ENCODE results near the gene MKI67.

MKI67 gene

GRCh38 chr10:128114901-128115300 lies 11.3 kb downstream of the MKI67 start:
- H3K4me3 ChIP-seq (ENCODE audit: low read length): no peak overlapping the region
- H3K27ac ChIP-seq (ENCODE audit: low read depth, low read length): no peak overlapping the region
- no peaks in the 10 kb centered on the region for H3K4me1 ChIP-seq (ENCODE audit: control insufficient read depth, insufficient read depth, low read length)
- no peak overlapping the region for H3K9ac ChIP-seq (ENCODE audit: low read length)
- H3K27me3 ChIP-seq (ENCODE audit: control insufficient read depth, insufficient read depth, low read length): no peaks in the 10 kb centered on the region
- no peaks in the 10 kb centered on the region for H3K36me3 ChIP-seq (ENCODE audit: control insufficient read depth, insufficient read depth, low read length)

GRCh38 chr10:128113026-128113425 lies 13.2 kb downstream of the MKI67 start:
- Histone ChIP-seq H3K4me3 (ENCODE audit: low read length) (no peak overlapping the region), H3K27me3 (ENCODE audit: control insufficient read depth, insufficient read depth, low read length) (no peaks in the 10 kb centered on the region), H3K27ac (ENCODE audit: low read depth, low read length) (no peak overlapping the region), H3K4me1 (ENCODE audit: control insufficient read depth, insufficient read depth, low read length) (no peaks in the 10 kb centered on the region), H3K36me3 (ENCODE audit: control insufficient read depth, insufficient read depth, low read length) (no peaks in the 10 kb centered on the region), H3K9ac (ENCODE audit: low read length) (no peak overlapping the region)

- Histone ChIP-seq H3K27me3 (ENCODE audit: control insufficient read depth, insufficient read depth, low read length) (no peaks in the 10 kb centered on the region), H3K9ac (ENCODE audit: low read length) (no peak overlapping the region), H3K4me1 (ENCODE audit: control insufficient read depth, insufficient read depth, low read length) (no peaks in the 10 kb centered on the region), H3K36me3 (ENCODE audit: control insufficient read depth, insufficient read depth, low read length) (no peaks in the 10 kb centered on the region), H3K27ac (ENCODE audit: low read depth, low read length) (no peak overlapping the region), H3K4me3 (ENCODE audit: low read length) (no peak overlapping the region)
Observed at GRCh38 chr10:128111696-128112095, 14.5 kb downstream of the MKI67 start.

GRCh38 chr10:128110339-128110738 lies 15.9 kb downstream of the MKI67 start:
- no peak overlapping the region for H3K9ac ChIP-seq (ENCODE audit: low read length)
- no peak overlapping the region for H3K4me3 ChIP-seq (ENCODE audit: low read length)
- H3K36me3 ChIP-seq (ENCODE audit: control insufficient read depth, insufficient read depth, low read length): no peaks in the 10 kb centered on the region
- no peaks in the 10 kb centered on the region for H3K4me1 ChIP-seq (ENCODE audit: control insufficient read depth, insufficient read depth, low read length)
- no peak overlapping the region for H3K27ac ChIP-seq (ENCODE audit: low read depth, low read length)
- no peaks in the 10 kb centered on the region for H3K27me3 ChIP-seq (ENCODE audit: control insufficient read depth, insufficient read depth, low read length)

- no peaks in the 10 kb centered on the region for H3K36me3 ChIP-seq (ENCODE audit: control insufficient read depth, insufficient read depth, low read length)
Observed at GRCh38 chr10:128109707-128110106, 16.5 kb downstream of the MKI67 start.

GRCh38 chr10:128105383-128105782 lies 20.8 kb downstream of the MKI67 start:
- H3K4me3 ChIP-seq (ENCODE audit: low read length): no peak overlapping the region
- H3K27ac ChIP-seq (ENCODE audit: low read depth, low read length): no peak overlapping the region
- no peak overlapping the region for H3K9ac ChIP-seq (ENCODE audit: low read length)
- no peaks in the 10 kb centered on the region for H3K36me3 ChIP-seq (ENCODE audit: control insufficient read depth, insufficient read depth, low read length)
- H3K27me3 ChIP-seq (ENCODE audit: control insufficient read depth, insufficient read depth, low read length): no peaks in the 10 kb centered on the region
- H3K4me1 ChIP-seq (ENCODE audit: control insufficient read depth, insufficient read depth, low read length): no peaks in the 10 kb centered on the region

More at GRCh38 chr10:128109707-128110106, 16.5 kb downstream of the MKI67 start:
- H3K9ac ChIP-seq (ENCODE audit: low read length): no peak overlapping the region
- no peaks in the 10 kb centered on the region for H3K4me1 ChIP-seq (ENCODE audit: control insufficient read depth, insufficient read depth, low read length)
- no peak overlapping the region for H3K27ac ChIP-seq (ENCODE audit: low read depth, low read length)
- H3K27me3 ChIP-seq (ENCODE audit: control insufficient read depth, insufficient read depth, low read length): no peaks in the 10 kb centered on the region
- no peak overlapping the region for H3K4me3 ChIP-seq (ENCODE audit: low read length)

- H3K27ac ChIP-seq (ENCODE audit: low read depth, low read length): no peak overlapping the region
- no peaks in the 10 kb centered on the region for H3K4me1 ChIP-seq (ENCODE audit: control insufficient read depth, insufficient read depth, low read length)
- no peaks in the 10 kb centered on the region for H3K27me3 ChIP-seq (ENCODE audit: control insufficient read depth, insufficient read depth, low read length)
- H3K36me3 ChIP-seq (ENCODE audit: control insufficient read depth, insufficient read depth, low read length): no peaks in the 10 kb centered on the region
- H3K9ac ChIP-seq (ENCODE audit: low read length): no peak overlapping the region
- H3K4me3 ChIP-seq (ENCODE audit: low read length): no peak overlapping the region
Observed at GRCh38 chr10:128103229-128103714, 23.0 kb downstream of the MKI67 start.

- no peak overlapping the region for H3K27ac ChIP-seq (ENCODE audit: low read depth, low read length)
- H3K36me3 ChIP-seq (ENCODE audit: control insufficient read depth, insufficient read depth, low read length): no peaks in the 10 kb centered on the region
- no peak overlapping the region for H3K4me3 ChIP-seq (ENCODE audit: low read length)
- H3K4me1 ChIP-seq (ENCODE audit: control insufficient read depth, insufficient read depth, low read length): no peaks in the 10 kb centered on the region
- H3K9ac ChIP-seq (ENCODE audit: low read length): no peak overlapping the region
- no peaks in the 10 kb centered on the region for H3K27me3 ChIP-seq (ENCODE audit: control insufficient read depth, insufficient read depth, low read length)
Observed at GRCh38 chr10:128102480-128103228, 23.6 kb downstream of the MKI67 start.

- Histone ChIP-seq H3K27me3 (ENCODE audit: control insufficient read depth, insufficient read depth, low read length) (no peaks in the 10 kb centered on the region), H3K27ac (ENCODE audit: low read depth, low read length) (no peak overlapping the region), H3K4me1 (ENCODE audit: control insufficient read depth, insufficient read depth, low read length) (no peaks in the 10 kb centered on the region), H3K36me3 (ENCODE audit: control insufficient read depth, insufficient read depth, low read length) (no peaks in the 10 kb centered on the region), H3K9ac (ENCODE audit: low read length) (no peak overlapping the region), H3K4me3 (ENCODE audit: low read length) (no peak overlapping the region)
Observed at GRCh38 chr10:128101901-128102300, 24.3 kb downstream of the MKI67 start.

- no peak overlapping the region for H3K9ac ChIP-seq (ENCODE audit: low read length)
- no peaks in the 10 kb centered on the region for H3K27me3 ChIP-seq (ENCODE audit: control insufficient read depth, insufficient read depth, low read length)
- H3K4me1 ChIP-seq (ENCODE audit: control insufficient read depth, insufficient read depth, low read length): no peaks in the 10 kb centered on the region
- H3K4me3 ChIP-seq (ENCODE audit: low read length): no peak overlapping the region
- no peak overlapping the region for H3K27ac ChIP-seq (ENCODE audit: low read depth, low read length)
- H3K36me3 ChIP-seq (ENCODE audit: control insufficient read depth, insufficient read depth, low read length): no peaks in the 10 kb centered on the region
Observed at GRCh38 chr10:128099901-128100300, 26.3 kb downstream of the MKI67 start.

- Histone ChIP-seq H3K27me3 (ENCODE audit: control insufficient read depth, insufficient read depth, low read length) (no peaks in the 10 kb centered on the region), H3K36me3 (ENCODE audit: control insufficient read depth, insufficient read depth, low read length) (no peaks in the 10 kb centered on the region), H3K4me1 (ENCODE audit: control insufficient read depth, insufficient read depth, low read length) (no peaks in the 10 kb centered on the region), H3K4me3 (ENCODE audit: low read length) (no peak overlapping the region), H3K9ac (ENCODE audit: low read length) (no peak overlapping the region), H3K27ac (ENCODE audit: low read depth, low read length) (no peak overlapping the region)
Observed at GRCh38 chr10:128098631-128099030, 27.6 kb downstream of the MKI67 start.

GRCh38 chr10:128097783-128098182 lies 28.4 kb downstream of the MKI67 start:
- no peaks in the 10 kb centered on the region for H3K4me1 ChIP-seq (ENCODE audit: control insufficient read depth, insufficient read depth, low read length)
- no peaks in the 10 kb centered on the region for H3K27me3 ChIP-seq (ENCODE audit: control insufficient read depth, insufficient read depth, low read length)
- H3K27ac ChIP-seq (ENCODE audit: low read depth, low read length): no peak overlapping the region
- H3K9ac ChIP-seq (ENCODE audit: low read length): no peak overlapping the region
- no peak overlapping the region for H3K4me3 ChIP-seq (ENCODE audit: low read length)
- no peaks in the 10 kb centered on the region for H3K36me3 ChIP-seq (ENCODE audit: control insufficient read depth, insufficient read depth, low read length)
